SK-N-SH treated with all-trans-retinoic acid at 6 μM for 48 hours (cell line): Measurements from ENCODE around the gene MON2.

ENCODE experiments used
- ARNTL ChIP-seq: fragments of 450-650 bp; formaldehyde crosslinking; IDR thresholded peaks from 2 replicates; pipeline ENCODE4 v1.5.0; 2020; ENCODE audit warnings: low read depth, mild to moderate bottlenecking, moderate library complexity, borderline replicate concordance
- CSDC2 ChIP-seq: fragments of 250-450 bp; sonication (Bioruptor Pico); IDR thresholded peaks from 2 replicates; pipeline ENCODE4 v1.5.0; 2020; ENCODE audit warnings: mild to moderate bottlenecking, moderate library complexity
- GLIS3 ChIP-seq: fragments of 250-450 bp; sonication (Bioruptor Pico); IDR thresholded peaks from 2 replicates; pipeline ENCODE4 v1.5.0; 2020; ENCODE audit warnings: mild to moderate bottlenecking, moderate library complexity
- RARB ChIP-seq: fragments of 250-450 bp; sonication (Bioruptor Pico); IDR thresholded peaks from 2 replicates; pipeline ENCODE4 v1.8.0; 2021; ENCODE audit warnings: mild to moderate bottlenecking, moderate library complexity
- SNAI2 ChIP-seq: fragments of 250-450 bp; sonication (Bioruptor Pico); IDR thresholded peaks from 2 replicates; pipeline ENCODE4 v1.5.0; 2020; ENCODE audit warnings: mild to moderate bottlenecking, moderate library complexity
- ZFP3 ChIP-seq: fragments of 250-450 bp; sonication (Bioruptor Pico); IDR thresholded peaks from 2 replicates; pipeline ENCODE4 v1.5.0; 2020; ENCODE audit warnings: mild to moderate bottlenecking, moderate library complexity
- TF ChIP-seq, protein P1 (sequence below): fragments of 250-450 bp; sonication (Bioruptor Pico); IDR thresholded peaks from 2 replicates; pipeline ENCODE4 v1.8.0; 2021; ENCODE audit warnings: low read depth, mild to moderate bottlenecking, moderate library complexity, borderline replicate concordance
- TF ChIP-seq, protein P2 (sequence below): fragments of 250-450 bp; sonication (Bioruptor Pico); IDR thresholded peaks from 2 replicates; pipeline ENCODE4 v1.8.0; 2020; ENCODE audit warnings: mild to moderate bottlenecking, moderate library complexity, borderline replicate concordance
- TF ChIP-seq, protein P3 (sequence below): fragments of 250-450 bp; sonication (Bioruptor Pico); IDR thresholded peaks from 2 replicates; pipeline ENCODE4 v1.5.1; 2020; ENCODE audit warnings: low read depth, mild to moderate bottlenecking, moderate library complexity

DNA sequence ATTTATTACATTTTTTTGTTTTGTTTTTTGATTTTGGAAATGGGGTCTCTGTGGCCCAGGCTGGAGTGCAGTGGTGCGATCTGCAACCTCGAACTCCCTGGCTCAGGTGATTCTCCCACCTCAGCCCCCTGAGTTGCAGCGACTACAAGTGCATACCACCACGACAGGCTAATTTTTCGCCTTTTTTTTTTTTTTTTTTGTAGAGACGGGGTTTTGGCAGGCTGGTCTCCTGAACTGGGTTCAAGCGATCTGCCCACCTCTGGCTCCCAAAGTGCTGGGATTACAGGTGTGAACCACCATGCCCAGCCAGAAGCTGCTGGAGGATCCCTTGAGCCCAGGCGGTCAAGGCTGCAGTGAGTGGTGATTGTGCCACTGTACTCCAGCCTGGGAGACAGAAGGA lies 2.3 kb downstream of the MON2 start:
- TF ChIP-seq, protein P1, sequence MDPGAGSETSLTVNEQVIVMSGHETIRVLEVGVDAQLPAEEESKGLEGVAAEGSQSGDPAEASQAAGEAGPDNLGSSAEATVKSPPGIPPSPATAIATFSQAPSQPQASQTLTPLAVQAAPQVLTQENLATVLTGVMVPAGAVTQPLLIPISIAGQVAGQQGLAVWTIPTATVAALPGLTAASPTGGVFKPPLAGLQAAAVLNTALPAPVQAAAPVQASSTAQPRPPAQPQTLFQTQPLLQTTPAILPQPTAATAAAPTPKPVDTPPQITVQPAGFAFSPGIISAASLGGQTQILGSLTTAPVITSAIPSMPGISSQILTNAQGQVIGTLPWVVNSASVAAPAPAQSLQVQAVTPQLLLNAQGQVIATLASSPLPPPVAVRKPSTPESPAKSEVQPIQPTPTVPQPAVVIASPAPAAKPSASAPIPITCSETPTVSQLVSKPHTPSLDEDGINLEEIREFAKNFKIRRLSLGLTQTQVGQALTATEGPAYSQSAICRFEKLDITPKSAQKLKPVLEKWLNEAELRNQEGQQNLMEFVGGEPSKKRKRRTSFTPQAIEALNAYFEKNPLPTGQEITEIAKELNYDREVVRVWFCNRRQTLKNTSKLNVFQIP = no peak
- TF ChIP-seq, protein P2, sequence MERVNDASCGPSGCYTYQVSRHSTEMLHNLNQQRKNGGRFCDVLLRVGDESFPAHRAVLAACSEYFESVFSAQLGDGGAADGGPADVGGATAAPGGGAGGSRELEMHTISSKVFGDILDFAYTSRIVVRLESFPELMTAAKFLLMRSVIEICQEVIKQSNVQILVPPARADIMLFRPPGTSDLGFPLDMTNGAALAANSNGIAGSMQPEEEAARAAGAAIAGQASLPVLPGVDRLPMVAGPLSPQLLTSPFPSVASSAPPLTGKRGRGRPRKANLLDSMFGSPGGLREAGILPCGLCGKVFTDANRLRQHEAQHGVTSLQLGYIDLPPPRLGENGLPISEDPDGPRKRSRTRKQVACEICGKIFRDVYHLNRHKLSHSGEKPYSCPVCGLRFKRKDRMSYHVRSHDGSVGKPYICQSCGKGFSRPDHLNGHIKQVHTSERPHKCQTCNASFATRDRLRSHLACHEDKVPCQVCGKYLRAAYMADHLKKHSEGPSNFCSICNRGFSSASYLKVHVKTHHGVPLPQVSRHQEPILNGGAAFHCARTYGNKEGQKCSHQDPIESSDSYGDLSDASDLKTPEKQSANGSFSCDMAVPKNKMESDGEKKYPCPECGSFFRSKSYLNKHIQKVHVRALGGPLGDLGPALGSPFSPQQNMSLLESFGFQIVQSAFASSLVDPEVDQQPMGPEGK (CRISPR knock-in tag) = no peak
- TF ChIP-seq SNAI2 (CRISPR knock-in tag) = no peak
- no peak for TF ChIP-seq CSDC2 (CRISPR knock-in tag)
- TF ChIP-seq, protein P3, sequence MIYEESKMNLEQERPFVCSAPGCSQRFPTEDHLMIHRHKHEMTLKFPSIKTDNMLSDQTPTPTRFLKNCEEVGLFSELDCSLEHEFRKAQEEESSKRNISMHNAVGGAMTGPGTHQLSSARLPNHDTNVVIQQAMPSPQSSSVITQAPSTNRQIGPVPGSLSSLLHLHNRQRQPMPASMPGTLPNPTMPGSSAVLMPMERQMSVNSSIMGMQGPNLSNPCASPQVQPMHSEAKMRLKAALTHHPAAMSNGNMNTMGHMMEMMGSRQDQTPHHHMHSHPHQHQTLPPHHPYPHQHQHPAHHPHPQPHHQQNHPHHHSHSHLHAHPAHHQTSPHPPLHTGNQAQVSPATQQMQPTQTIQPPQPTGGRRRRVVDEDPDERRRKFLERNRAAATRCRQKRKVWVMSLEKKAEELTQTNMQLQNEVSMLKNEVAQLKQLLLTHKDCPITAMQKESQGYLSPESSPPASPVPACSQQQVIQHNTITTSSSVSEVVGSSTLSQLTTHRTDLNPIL (CRISPR knock-in tag) = no peak
- no peak for TF ChIP-seq ARNTL (CRISPR knock-in tag)
- TF ChIP-seq RARB (CRISPR knock-in tag) = no peak
- TF ChIP-seq ZFP3 (CRISPR knock-in tag) = no peak
- TF ChIP-seq GLIS3 = no peak
